AML-193 (cell line): ENCODE measurements around the gene LHX2.

Experiments used
- DNase-seq, 2 experiments: peaks; one replicate each; lab custom pipeline; 2025; lab: John Stamatoyannopoulos, UW

The LHX2 gene

GRCh38 chr9:124014211-124014955, 2.8 kb downstream of the LHX2 start:
- DNase-seq, result no peak

DNA sequence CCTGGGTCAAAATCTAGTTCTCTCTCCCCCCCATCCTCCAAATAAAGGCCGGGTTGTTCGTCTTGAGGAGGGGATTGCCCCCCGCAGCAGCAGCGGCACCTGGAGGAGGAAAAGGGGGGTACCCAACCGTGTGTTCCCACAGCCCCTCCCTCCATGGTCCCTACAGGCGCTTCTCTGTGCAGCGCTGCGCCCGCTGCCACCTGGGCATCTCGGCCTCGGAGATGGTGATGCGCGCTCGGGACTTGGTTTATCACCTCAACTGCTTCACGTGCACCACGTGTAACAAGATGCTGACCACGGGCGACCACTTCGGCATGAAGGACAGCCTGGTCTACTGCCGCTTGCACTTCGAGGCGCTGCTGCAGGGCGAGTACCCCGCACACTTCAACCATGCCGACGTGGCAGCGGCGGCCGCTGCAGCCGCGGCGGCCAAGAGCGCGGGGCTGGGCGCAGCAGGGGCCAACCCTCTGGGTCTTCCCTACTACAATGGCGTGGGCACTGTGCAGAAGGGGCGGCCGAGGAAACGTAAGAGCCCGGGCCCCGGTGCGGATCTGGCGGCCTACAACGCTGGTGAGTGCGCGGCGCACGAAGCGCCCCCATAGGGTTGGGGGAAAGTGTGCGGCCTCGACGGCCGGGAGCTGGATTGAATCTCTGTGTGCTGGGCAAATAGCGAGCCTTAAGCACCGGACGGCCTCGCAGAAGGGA, 3.5 kb downstream of the LHX2 start:
- DNase-seq, result no peak

DNA sequence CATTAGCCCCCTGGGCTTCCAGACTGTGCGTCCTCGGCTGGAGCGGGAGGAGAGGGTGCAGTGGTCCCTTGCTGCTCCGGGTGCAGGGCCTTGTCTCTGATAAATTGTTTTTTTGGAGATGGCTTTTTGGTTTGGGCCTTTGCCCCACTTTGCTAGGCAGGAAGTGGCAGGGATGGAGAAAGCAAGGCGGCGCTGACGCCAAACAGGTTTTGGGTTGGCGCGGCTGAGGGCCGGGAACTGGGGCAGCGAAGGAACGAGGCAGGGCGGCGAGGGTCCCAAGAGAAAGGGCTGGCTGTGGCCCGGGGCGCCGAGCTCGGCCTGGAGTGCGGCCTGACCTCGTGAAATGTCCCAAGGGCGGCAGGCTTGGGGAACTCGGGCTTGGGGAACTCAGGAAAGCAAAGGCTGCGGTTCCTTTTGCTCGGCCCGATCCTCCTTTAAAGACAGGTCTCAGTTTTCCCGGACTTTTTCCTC, 4.1 kb downstream of the LHX2 start:
- no peak for DNase-seq

GRCh38 chr9:124016175-124017050, 4.8 kb downstream of the LHX2 start:
- no peak for DNase-seq

- DNase-seq, result no peak
Measured at GRCh38 chr9:124017051-124017928, 5.7 kb downstream of the LHX2 start.

DNA sequence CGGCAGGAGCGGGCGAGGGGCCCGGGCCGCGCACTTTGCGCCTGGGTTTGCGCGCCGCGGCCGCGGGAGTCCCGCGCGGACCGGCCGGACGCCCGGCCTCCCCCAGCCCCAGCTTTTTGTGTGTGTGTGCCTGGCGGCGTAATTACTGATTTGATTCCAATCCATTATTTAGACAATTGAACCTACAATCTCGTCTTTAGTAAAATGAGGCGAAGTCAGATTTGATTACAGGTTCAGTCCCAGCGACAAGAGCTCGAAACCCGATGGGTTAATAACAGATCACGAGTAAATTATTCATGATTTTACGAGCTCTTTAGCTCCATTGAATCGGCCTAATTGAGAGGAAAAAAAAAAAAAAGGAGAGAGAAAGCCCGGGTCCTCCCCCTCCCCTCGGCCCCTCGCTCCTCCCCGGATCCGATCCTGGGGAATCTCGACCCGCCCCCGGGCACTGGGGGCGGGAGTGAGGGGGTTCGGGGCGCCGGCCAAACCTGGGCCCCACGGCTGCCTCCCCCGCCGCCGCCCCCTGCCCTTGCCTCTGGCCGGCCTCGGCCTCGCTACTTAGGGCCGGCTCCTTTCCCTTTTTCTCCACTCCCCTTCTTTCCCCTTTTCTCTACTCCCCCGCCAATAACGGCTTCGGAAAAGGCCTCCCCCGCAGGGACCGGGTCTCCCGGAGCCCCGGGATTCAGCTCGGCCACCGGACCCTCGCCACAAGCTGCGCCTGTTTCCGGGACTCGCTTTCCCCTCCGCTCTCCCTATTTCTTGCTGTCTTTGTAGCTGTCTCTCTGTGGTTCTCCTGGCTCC, 6.6 kb downstream of the LHX2 start:
- DNase-seq, result no peak

GRCh38 chr9:124018730-124019697, 7.4 kb downstream of the LHX2 start:
- no peak for DNase-seq

- DNase-seq, result no peak
Measured at GRCh38 chr9:124019771-124020519, 8.4 kb downstream of the LHX2 start.

DNA sequence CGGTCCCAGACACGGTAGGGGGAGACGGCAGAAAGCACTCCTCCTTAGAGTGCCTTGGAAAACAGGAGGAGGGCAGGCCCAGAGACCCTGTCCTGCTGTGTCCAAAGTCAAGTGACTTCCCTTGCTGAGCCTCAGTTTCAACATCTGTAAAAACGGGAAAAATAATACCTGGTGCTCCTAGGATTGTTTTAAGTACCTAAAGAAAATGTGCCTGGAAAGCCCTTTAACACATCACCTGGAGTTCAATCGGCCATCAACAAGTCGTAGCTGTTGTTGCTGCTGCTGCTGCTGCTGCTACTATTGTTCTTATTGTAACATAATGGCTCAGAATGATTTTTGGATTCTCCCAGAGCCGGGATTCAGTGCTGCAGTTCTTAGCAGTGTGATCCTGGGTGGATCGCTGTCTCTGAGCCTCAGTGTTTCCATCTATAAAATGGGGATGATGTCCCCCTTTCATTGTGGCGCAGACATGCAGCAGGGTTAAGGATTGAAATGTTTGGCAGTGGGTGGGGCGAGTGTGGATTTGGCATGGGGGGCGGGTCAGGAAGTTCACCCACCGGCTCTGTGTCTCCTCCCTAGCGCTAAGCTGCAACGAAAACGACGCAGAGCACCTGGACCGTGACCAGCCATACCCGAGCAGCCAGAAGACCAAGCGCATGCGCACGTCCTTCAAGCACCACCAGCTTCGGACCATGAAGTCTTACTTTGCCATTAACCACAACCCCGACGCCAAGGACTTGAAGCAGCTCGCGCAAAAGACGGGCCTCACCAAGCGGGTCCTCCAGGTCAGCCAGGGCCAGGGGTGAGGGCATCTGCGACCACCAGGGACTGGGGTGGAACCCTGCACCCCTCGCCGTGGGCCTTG, 9.2 kb downstream of the LHX2 start:
- no peak for DNase-seq

GRCh38 chr9:124021385-124021769, 9.8 kb downstream of the LHX2 start:
- no peak for DNase-seq

- no peak for DNase-seq
Measured at GRCh38 chr9:124022201-124023121, 10.9 kb downstream of the LHX2 start.

- DNase-seq, result no peak
Measured at GRCh38 chr9:124024107-124024506, 12.5 kb downstream of the LHX2 start.

DNA sequence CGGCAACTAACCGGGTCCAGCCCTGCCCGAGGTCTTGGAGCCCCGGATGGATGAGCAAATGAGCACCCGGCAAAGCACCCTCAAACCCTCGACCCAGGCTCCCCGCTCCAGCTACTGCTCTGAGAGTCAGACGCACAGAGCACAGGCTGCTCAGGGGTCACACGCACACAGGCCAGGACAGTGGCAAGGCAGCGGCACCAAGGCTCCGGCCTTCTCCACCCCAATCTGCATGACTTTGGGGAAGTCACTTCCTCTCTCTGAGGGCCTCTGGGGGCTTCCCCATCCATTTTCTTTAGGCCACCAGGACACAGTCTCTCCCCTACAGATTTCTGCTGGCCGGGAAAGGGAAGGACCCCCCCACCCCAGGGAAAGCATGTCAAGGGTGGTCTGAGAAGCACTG, 18.0 kb downstream of the LHX2 start:
- DNase-seq, result no peak

DNA sequence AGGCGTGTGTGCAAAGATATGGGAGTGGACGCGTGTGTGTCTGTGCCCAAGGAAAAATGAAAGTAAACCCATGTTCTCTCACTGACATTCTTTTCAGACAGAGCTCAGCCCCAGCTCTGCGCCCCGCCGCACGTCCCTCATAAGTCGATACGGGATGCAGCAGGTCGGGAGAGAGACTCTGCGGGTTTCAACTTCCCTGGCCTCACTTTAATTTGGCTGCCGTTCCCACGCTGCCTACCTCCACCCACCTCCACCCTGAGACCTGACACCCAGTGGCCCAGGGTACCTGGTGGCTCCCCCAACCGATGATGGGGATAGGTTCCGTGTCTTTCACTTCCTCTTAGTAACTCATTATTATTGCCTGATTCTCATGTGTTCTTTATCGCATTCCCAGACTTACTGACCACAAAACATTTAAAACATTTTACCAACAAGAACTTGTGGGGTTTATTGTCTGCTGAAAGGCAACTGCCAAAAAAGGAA, 19.4 kb downstream of the LHX2 start:
- no peak for DNase-seq

- no peak for DNase-seq
Measured at GRCh38 chr9:124032247-124032646, 20.7 kb downstream of the LHX2 start.

GRCh38 chr9:124033348-124033747, 21.8 kb downstream of the LHX2 start:
- DNase-seq, result no peak

DNA sequence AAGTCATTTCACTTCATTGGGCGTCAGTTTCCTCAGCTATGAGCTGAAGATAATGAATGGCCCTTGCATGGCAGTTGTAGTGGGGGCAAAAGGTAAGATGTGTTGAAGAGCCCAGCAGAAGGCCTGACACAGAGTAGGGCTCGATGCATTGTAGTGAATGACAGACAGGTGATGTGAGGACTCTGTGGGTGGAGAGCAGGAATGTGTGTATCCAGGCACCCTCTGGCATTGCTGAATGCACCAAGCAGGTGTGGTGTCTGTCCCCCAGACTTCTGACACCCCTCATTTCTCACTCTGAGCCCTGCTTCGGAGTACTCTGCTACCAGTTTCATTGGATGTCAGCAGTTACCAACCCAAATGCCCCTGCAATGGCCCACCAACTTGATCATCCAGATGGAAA, 22.4 kb downstream of the LHX2 start:
- no peak for DNase-seq
